AG10803 (cell line): ENCODE measurements around the gene STAT2.

Source experiments
- DNase-seq: peaks from one replicate; pipeline ENCODE4 v3.0.0; 2010; ENCODE audit warnings: low read depth
- H3K4me3 ChIP-seq: 2 replicates; pipeline ENCODE4 v1.5.1; 2011; ENCODE audit warnings: mild to moderate bottlenecking, low read length, control low read depth
- CTCF ChIP-seq: conservative IDR thresholded peaks from 2 replicates; pipeline ENCODE4 v1.5.1; 2011; ENCODE audit warnings: mild to moderate bottlenecking, low read length, control low read depth, inconsistent platforms

STAT2 gene

GRCh38 chr12:56304872-56305590 is 54.9 kb downstream of the STAT2 start:
- no peak overlapping the region for H3K4me3 ChIP-seq
- DNase-seq: no peak
- TF ChIP-seq CTCF: no peak

GRCh38 chr12:56304276-56304675 is 55.6 kb downstream of the STAT2 start:
- no peak overlapping the region for H3K4me3 ChIP-seq
- no peak for DNase-seq
- TF ChIP-seq CTCF: no peak

- peak; percentile 5; the same call in 1 of the 2 replicates for TF ChIP-seq CTCF
- H3K4me3 ChIP-seq: peak overlapping the region; percentile 70
- DNase-seq: no peak
These were observed 59.1 kb downstream of the STAT2 start for GRCh38 chr12:56300644-56301464.

- TF ChIP-seq CTCF: no peak
- DNase-seq: peak; percentile 97
- H3K4me3 ChIP-seq: peak within 1 kb of the TSS; percentile 74
These were observed 59.9 kb downstream of the STAT2 start, which contains the start of gene CS for GRCh38 chr12:56299853-56300643. TSS of gene CS (minus strand) at chr12:56300330. CDS start at chr12:56300201, 129 bp downstream.

- peak overlapping the region; percentile 74 for H3K4me3 ChIP-seq
- no peak for DNase-seq
- no peak for TF ChIP-seq CTCF
These were observed 60.5 kb downstream of the STAT2 start for GRCh38 chr12:56299308-56299852.

- TF ChIP-seq CTCF: no peak
- no peak for DNase-seq
- peak overlapping the region; percentile 74 for H3K4me3 ChIP-seq
These were observed 61.1 kb downstream of the STAT2 start for GRCh38 chr12:56298828-56299227.
